ENCODE measurements around the gene VIPR2. TPM values are rescaled to one million over a fixed set of nuclear protein-coding genes. Genes with fewer than 3 reads are reported as not detected.
"Not testable (repeated sequence)": the region's sequence is repeated elsewhere in the genome, so short reads cannot be mapped to it uniquely, and the experiment has no call there.

Gene VIPR2
- total RNA-seq, 1 donor from 2014 or later, result not detected

GRCh38 chr7:159138508-159138907, 6.2 kb downstream of the VIPR2 start:
- no peak for DNase-seq

GRCh38 chr7:159137906-159138305, 6.8 kb downstream of the VIPR2 start:
- no peak for DNase-seq

GRCh38 chr7:159136846-159137245, 7.8 kb downstream of the VIPR2 start:
- DNase-seq, result no peak

GRCh38 chr7:159136442-159136841, 8.2 kb downstream of the VIPR2 start:
- no peak for DNase-seq

GRCh38 chr7:159136013-159136412, 8.7 kb downstream of the VIPR2 start:
- no peak for DNase-seq

GRCh38 chr7:159132670-159133443, 11.8 kb downstream of the VIPR2 start:
- not testable (repeated sequence) for DNase-seq

GRCh38 chr7:159130820-159131219, 13.8 kb downstream of the VIPR2 start:
- DNase-seq, result no peak

GRCh38 chr7:159130199-159130775, 14.4 kb downstream of the VIPR2 start:
- DNase-seq, result no peak

- DNase-seq, result no peak
These were observed 15.9 kb downstream of the VIPR2 start for GRCh38 chr7:159128767-159129166.

GRCh38 chr7:159127691-159128642, 16.7 kb downstream of the VIPR2 start:
- no peak for DNase-seq

GRCh38 chr7:159126311-159127260, 18.1 kb downstream of the VIPR2 start:
- no peak for DNase-seq

- DNase-seq, result no peak
These were observed 18.8 kb downstream of the VIPR2 start for GRCh38 chr7:159125955-159126270.

- no peak for DNase-seq
These were observed 19.3 kb downstream of the VIPR2 start for GRCh38 chr7:159125104-159125954.

- not testable (repeated sequence) for DNase-seq
These were observed 20.9 kb downstream of the VIPR2 start for GRCh38 chr7:159123793-159124192.

GRCh38 chr7:159123294-159123693, 21.4 kb downstream of the VIPR2 start:
- not testable (repeated sequence) for DNase-seq

GRCh38 chr7:159122276-159122675, 22.4 kb downstream of the VIPR2 start:
- DNase-seq, result no peak

GRCh38 chr7:159121476-159121875, 23.2 kb downstream of the VIPR2 start:
- no peak for DNase-seq

- DNase-seq, result no peak
These were observed 23.6 kb downstream of the VIPR2 start for GRCh38 chr7:159121068-159121467.

GRCh38 chr7:159120540-159120919, 24.1 kb downstream of the VIPR2 start:
- no peak for DNase-seq

GRCh38 chr7:159119851-159120539, 24.7 kb downstream of the VIPR2 start:
- DNase-seq, result no peak

Data from dermis blood vessel endothelial cell (primary cell).